Activated CD8-positive, alpha-beta memory T cell treated with anti-CD3 and anti-CD28 coated beads, Interleukin-2, amount 10 ng/mL, durations not matched to agents 7 days and 5 days (primary cell): Measurements from ENCODE around the gene NUDT1. TPM values are rescaled to one million over a fixed set of nuclear protein-coding genes. Genes with fewer than 3 reads are reported as not detected.

ENCODE experiments used
- ATAC-seq: fragments of 150-1000 bp; cut with Tn5 transposase; one replicate; pipeline ENCODE4 v1.10.0; 2021; ENCODE audit warnings: moderate library complexity
- CTCF ChIA-PET: fragments of 350-600 bp; sonication (Branson Sonifier 250); formaldehyde crosslinking; loops from one replicate; lab custom pipeline; 2021; ENCODE audit warnings: antibody characterized with exemption; lab: Charles Lee
- DNase-seq: peaks from one replicate; pipeline ENCODE4 v3.0.0-alpha.2; 2020
- H3K27ac Mint-ChIP-seq: one replicate; pipeline ENCODE4 v1.8.0; 2021; ENCODE audit warnings: mild to moderate bottlenecking, mixed read lengths
- H3K27me3 Mint-ChIP-seq: one replicate; pipeline ENCODE4 v1.8.0; 2021; ENCODE audit warnings: mixed read lengths
- H3K36me3 Mint-ChIP-seq: one replicate; pipeline ENCODE4 v1.8.0; 2021; ENCODE audit warnings: mild to moderate bottlenecking, mixed read lengths
- H3K4me1 Mint-ChIP-seq: one replicate; pipeline ENCODE4 v1.8.0; 2021; ENCODE audit warnings: mixed read lengths
- H3K4me3 Mint-ChIP-seq: one replicate; pipeline ENCODE4 v1.8.0; 2021; ENCODE audit warnings: mild to moderate bottlenecking, moderate library complexity, mixed read lengths
- H3K9me3 Mint-ChIP-seq: one replicate; pipeline ENCODE4 v1.8.0; 2022; ENCODE audit warnings: low read depth, mixed read lengths
- microRNA-seq: library from miRNA; unstranded; fragments of <30 nt; microRNA quantifications from one replicate; pipeline ENCODE4 v1.2.0, GENCODE V29; 2022
- total RNA-seq, 2 experiments: library from RNA; stranded (reverse); gene quantifications; one replicate each; pipeline ENCODE4 v1.2.3, GENCODE V29; 2021

The NUDT1 gene
- total RNA-seq, 2 experiments from 2014 or later, result 85.7 to 105 TPM

GRCh38 chr7:2299131-2299829, 57.3 kb downstream of the NUDT1 start:
- no peaks in the 10 kb centered on the region for H3K9me3 Mint-ChIP-seq
- ATAC-seq (no peak), DNase-seq (no peak)
- no peaks in the 10 kb centered on the region for H3K36me3 Mint-ChIP-seq
- no peaks in the 10 kb centered on the region for H3K27me3 Mint-ChIP-seq
- H3K27ac Mint-ChIP-seq, result no peak overlapping the region
- H3K4me3 Mint-ChIP-seq, result no peak overlapping the region
- H3K4me1 Mint-ChIP-seq, result peaks cover 15% of the 10 kb centered on the region
- CTCF ChIA-PET, result no interaction called here

GRCh38 chr7:2299870-2300512, 58.0 kb downstream of the NUDT1 start:
- DNase-seq (no peak), ATAC-seq (no peak)
- Mint-ChIP-seq H3K9me3 (no peaks in the 10 kb centered on the region), H3K36me3 (no peaks in the 10 kb centered on the region), H3K4me3 (no peak overlapping the region), H3K4me1 (peaks cover 15% of the 10 kb centered on the region), H3K27me3 (no peaks in the 10 kb centered on the region), H3K27ac (no peak overlapping the region)
- CTCF ChIA-PET, result no interaction called here

Small RNA genes within 50 kb of the gene (microRNA-seq; reads per million reads assigned to microRNA genes)
- 1.3 reads per million for gene MIR6836

Other genes with a start within 250 kb of the NUDT1 start
- gene MAD1L1, start 9.3 kb upstream of the NUDT1 start, total RNA-seq, result 10 to 100 TPM; 60.0 to 97.7 TPM
- 10 to 100 TPM; 27.6 to 35.1 TPM for gene MRM2, start within 50 bp of the NUDT1 start, total RNA-seq
- 10 to 100 TPM; 25.0 to 27.9 TPM for gene SNX8, start 72.2 kb downstream of the NUDT1 start, total RNA-seq
- gene EIF3B, start 112.6 kb downstream of the NUDT1 start, total RNA-seq, result 100 to 1,000 TPM; 170 to 204 TPM
- gene CHST12, start 161.4 kb downstream of the NUDT1 start, total RNA-seq, result 100 to 1,000 TPM in 1 of 2 experiments, 10 to 100 TPM in 1; 70.8 to 103 TPM
- not detected for gene GRIFIN, start 234.2 kb downstream of the NUDT1 start, total RNA-seq